Mesothelial cell of epicardium (in vitro differentiated cells): ENCODE results near the gene SH3RF3. TPM values are rescaled to one million over a fixed set of nuclear protein-coding genes. Genes with fewer than 3 reads are reported as not detected.

Source experiments
- DNase-seq, 2 experiments: peaks; one replicate each; pipeline ENCODE4 v3.0.0; 2021; ENCODE audit warnings: low spot score in 2 of 2; ENCODE audit not compliant: unreplicated experiment in 2 of 2
- H3K27ac Mint-ChIP-seq: 2 replicates; pipeline ENCODE4 v1.8.0; 2021; ENCODE audit warnings: mixed read lengths
- H3K27me3 Mint-ChIP-seq: 2 replicates; pipeline ENCODE4 v1.8.0; 2021; ENCODE audit warnings: low read depth, mixed read lengths
- H3K36me3 Mint-ChIP-seq: 2 replicates; pipeline ENCODE4 v1.8.0; 2021; ENCODE audit warnings: mixed read lengths
- H3K4me1 Mint-ChIP-seq: 2 replicates; pipeline ENCODE4 v1.8.0; 2021; ENCODE audit warnings: mixed read lengths
- H3K4me3 Mint-ChIP-seq: 2 replicates; pipeline ENCODE4 v1.8.0; 2021; ENCODE audit warnings: mild to moderate bottlenecking, moderate library complexity, mixed read lengths
- H3K9me3 Mint-ChIP-seq: 2 replicates; pipeline ENCODE4 v1.8.0; 2021; ENCODE audit warnings: mixed read lengths
- total RNA-seq: library from RNA; stranded (reverse); gene quantifications from 3 replicates; pipeline ENCODE4 v1.2.1, GENCODE V29; 2021
- TF ChIP-seq, protein P1 (sequence below): fragments of 200-600 bp; sonication (generic); IDR thresholded peaks from one replicate; pipeline ENCODE4 v1.5.0; 2021; ENCODE audit warnings: antibody characterized with exemption; ENCODE audit not compliant: unreplicated experiment

Gene SH3RF3
- total RNA-seq, 1 donor from 2014 or later: 2.7 TPM

- no peak for DNase-seq
- peaks cover 11% of the 10 kb centered on the region for H3K27me3 Mint-ChIP-seq
- no peak overlapping the region for H3K27ac Mint-ChIP-seq
- H3K36me3 Mint-ChIP-seq: no peaks in the 10 kb centered on the region
- no peaks in the 10 kb centered on the region for H3K9me3 Mint-ChIP-seq
- H3K4me3 Mint-ChIP-seq: no peak overlapping the region
- TF ChIP-seq, protein P1, sequence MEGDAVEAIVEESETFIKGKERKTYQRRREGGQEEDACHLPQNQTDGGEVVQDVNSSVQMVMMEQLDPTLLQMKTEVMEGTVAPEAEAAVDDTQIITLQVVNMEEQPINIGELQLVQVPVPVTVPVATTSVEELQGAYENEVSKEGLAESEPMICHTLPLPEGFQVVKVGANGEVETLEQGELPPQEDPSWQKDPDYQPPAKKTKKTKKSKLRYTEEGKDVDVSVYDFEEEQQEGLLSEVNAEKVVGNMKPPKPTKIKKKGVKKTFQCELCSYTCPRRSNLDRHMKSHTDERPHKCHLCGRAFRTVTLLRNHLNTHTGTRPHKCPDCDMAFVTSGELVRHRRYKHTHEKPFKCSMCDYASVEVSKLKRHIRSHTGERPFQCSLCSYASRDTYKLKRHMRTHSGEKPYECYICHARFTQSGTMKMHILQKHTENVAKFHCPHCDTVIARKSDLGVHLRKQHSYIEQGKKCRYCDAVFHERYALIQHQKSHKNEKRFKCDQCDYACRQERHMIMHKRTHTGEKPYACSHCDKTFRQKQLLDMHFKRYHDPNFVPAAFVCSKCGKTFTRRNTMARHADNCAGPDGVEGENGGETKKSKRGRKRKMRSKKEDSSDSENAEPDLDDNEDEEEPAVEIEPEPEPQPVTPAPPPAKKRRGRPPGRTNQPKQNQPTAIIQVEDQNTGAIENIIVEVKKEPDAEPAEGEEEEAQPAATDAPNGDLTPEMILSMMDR: no peak
- H3K4me1 Mint-ChIP-seq: peaks cover 3% of the 10 kb centered on the region
Observed at GRCh38 chr2:109272461-109272860, 143.5 kb downstream of the SH3RF3 start.

DNA sequence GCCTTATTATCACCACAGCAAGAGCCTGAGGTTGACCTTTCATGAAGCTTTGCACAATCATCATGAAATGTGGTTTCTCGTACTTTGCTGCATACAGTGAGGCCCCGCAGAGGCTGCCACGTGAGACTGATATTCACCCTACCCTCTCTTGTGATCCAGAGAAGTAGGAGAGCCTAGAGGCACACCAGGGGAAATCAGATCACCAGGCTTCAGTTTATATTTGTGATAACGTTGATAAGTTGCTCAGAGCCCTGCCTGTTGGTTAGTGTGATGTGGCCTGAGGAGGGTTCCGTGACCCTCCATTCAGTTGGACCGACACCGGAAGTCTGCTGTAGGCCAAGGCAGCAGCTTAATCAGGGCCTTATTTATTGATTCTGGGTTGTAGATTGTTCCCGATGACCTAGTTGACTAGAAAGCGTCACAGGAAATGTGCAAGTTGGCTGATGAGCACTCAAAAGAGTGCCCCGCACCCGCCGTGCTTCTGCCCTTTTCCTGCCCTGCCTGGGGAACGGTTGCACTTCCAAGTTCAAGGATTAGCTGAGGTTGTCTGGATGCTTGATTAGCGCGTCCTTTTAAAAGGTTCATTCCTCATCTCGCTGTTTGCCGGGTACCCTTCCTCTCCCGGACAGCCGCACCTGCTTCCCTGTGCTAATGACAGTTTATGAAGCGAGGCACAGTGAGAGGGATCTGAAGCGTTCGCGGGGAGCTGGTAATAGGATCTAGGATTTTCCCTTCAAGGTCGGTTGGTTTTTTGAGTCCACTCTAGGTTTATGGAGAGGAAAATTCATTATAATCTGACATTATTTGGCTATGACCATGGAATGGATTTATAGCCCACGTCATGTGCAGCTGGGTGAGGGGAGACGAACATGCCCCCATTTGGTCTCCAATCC, 146.4 kb downstream of the SH3RF3 start:
- Mint-ChIP-seq H3K9me3 (no peaks in the 10 kb centered on the region), H3K4me3 (no peak overlapping the region)
- TF ChIP-seq, protein P1: no peak

DNA sequence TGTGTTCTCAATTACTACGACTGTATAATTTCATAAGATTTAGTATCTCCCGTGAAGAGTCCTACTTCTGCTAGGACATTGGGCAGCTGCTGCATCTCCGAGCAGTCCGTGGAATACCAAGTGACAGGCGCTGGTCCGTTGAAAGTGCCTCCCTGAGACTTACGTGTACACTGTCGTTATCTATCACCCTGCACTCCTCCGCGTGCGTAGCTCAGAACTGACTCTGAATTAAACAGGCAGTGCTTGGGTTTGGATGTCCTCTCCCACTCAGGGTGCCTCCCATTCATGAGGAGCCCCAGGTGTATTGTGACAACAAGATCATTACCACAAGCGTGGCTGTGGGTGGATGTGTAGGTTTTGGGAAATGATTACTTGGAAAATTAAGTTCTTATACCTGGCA, 148.4 kb downstream of the SH3RF3 start:
- peaks cover 6% of the 10 kb centered on the region for H3K4me1 Mint-ChIP-seq
- H3K9me3 Mint-ChIP-seq: no peaks in the 10 kb centered on the region
- no peaks in the 10 kb centered on the region for H3K36me3 Mint-ChIP-seq
- no peak for DNase-seq
- H3K27me3 Mint-ChIP-seq: peaks cover 12% of the 10 kb centered on the region
- no peak overlapping the region for H3K4me3 Mint-ChIP-seq
- H3K27ac Mint-ChIP-seq: no peak overlapping the region
- TF ChIP-seq, protein P1: no peak

More for the DNA sequence above, 146.4 kb downstream of the SH3RF3 start:
- Mint-ChIP-seq H3K36me3 (no peaks in the 10 kb centered on the region), H3K27me3 (peaks cover 6% of the 10 kb centered on the region), H3K4me1 (peaks cover 6% of the 10 kb centered on the region), H3K27ac (no peak overlapping the region)
- DNase-seq: no peak

DNA sequence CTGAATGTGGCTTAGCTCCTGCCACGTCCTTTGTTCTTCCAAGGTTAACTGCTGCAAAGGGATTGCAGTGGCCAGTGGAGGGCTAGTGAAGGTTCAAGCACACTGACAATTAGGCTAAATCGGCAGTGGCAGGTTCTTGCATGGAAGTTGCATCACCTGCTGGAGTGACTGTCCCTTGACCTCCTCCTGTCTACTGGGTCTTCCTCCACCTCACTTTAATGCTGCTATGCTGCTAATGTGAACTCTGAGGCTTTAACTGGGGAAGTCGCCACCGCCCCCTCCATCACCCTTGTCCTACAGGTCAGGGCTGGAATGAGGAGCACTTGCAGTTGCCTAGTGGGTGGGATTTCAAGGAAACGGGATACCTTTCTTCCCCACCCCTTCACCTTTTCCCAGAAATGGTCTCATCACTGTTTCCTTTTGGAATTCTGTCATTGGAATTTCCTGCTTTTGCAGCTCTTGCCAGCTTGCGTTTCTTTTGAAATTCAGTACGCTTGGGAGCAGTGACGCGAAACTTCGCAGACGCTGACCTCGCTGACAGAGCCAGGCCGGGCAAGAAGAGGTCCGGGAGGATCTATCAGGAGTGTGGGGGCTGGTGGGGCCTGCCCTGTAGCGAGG, 150.3 kb downstream of the SH3RF3 start:
- Mint-ChIP-seq H3K4me3 (peak overlapping the region; percentile 16), H3K36me3 (no peaks in the 10 kb centered on the region), H3K27ac (peak overlapping the region; percentile 71), H3K9me3 (no peaks in the 10 kb centered on the region), H3K4me1 (peaks cover 6% of the 10 kb centered on the region), H3K27me3 (peaks cover 15% of the 10 kb centered on the region)
- TF ChIP-seq, protein P1: no peak
- DNase-seq: no peak

- Mint-ChIP-seq H3K4me1 (peaks cover 8% of the 10 kb centered on the region), H3K27ac (no peak overlapping the region), H3K9me3 (no peaks in the 10 kb centered on the region), H3K4me3 (no peak overlapping the region), H3K36me3 (no peaks in the 10 kb centered on the region), H3K27me3 (peaks cover 16% of the 10 kb centered on the region)
- DNase-seq: no peak
- TF ChIP-seq, protein P1: no peak
Observed at GRCh38 chr2:109280804-109281203, 151.8 kb downstream of the SH3RF3 start.
